Measurements from ENCODE around the gene OSER1. TPM values are rescaled to one million over a fixed set of nuclear protein-coding genes. Genes with fewer than 3 reads are reported as not detected.

Gene OSER1
- total RNA-seq, 1 donor from 2014 or later, result 24.1 TPM

DNA sequence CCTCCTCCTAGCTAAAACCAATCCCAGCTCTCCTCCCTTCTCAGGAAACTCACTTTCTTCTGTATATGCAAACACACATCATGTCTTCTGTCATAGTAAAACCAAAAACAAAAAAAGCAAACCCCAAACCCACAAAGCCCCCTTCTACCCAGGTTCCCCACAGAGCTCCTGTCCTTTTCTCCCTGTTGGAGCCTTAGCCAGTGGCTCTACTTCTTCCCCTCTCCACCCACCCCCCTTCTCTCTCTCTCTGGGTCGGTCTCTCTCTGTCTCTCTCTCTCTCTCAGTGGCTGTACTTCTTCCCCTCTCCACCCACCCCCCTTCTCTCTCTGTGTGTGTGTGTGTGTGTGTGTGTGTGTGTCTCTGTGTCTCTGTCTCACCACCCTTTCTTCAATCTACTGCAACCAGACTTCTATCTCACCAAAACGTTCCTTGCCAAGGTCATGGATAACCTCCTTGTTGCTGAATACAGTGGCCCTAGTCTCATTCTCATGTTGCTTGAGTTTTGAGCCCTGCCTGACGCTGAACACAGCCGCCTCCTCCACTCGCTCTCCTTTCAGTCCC lies 8.7 kb upstream of the OSER1 start:
- no peak overlapping the region for H3K4me3 ChIP-seq (ENCODE audit: low read depth, low read length)
- no peak for DNase-seq (ENCODE audit: low read depth)
- TF ChIP-seq, protein P1, sequence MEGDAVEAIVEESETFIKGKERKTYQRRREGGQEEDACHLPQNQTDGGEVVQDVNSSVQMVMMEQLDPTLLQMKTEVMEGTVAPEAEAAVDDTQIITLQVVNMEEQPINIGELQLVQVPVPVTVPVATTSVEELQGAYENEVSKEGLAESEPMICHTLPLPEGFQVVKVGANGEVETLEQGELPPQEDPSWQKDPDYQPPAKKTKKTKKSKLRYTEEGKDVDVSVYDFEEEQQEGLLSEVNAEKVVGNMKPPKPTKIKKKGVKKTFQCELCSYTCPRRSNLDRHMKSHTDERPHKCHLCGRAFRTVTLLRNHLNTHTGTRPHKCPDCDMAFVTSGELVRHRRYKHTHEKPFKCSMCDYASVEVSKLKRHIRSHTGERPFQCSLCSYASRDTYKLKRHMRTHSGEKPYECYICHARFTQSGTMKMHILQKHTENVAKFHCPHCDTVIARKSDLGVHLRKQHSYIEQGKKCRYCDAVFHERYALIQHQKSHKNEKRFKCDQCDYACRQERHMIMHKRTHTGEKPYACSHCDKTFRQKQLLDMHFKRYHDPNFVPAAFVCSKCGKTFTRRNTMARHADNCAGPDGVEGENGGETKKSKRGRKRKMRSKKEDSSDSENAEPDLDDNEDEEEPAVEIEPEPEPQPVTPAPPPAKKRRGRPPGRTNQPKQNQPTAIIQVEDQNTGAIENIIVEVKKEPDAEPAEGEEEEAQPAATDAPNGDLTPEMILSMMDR (conservative IDR thresholded peaks at IDR 0.05; ENCODE audit: low read depth, low read length), result no peak

- H3K4me3 ChIP-seq (ENCODE audit: low read depth, low read length), result no peak overlapping the region
- TF ChIP-seq, protein P1 (conservative IDR thresholded peaks at IDR 0.05; ENCODE audit: low read depth, low read length), result no peak
- no peak for DNase-seq (ENCODE audit: low read depth)
Measured at GRCh38 chr20:44218446-44218845, 7.9 kb upstream of the OSER1 start.

DNA sequence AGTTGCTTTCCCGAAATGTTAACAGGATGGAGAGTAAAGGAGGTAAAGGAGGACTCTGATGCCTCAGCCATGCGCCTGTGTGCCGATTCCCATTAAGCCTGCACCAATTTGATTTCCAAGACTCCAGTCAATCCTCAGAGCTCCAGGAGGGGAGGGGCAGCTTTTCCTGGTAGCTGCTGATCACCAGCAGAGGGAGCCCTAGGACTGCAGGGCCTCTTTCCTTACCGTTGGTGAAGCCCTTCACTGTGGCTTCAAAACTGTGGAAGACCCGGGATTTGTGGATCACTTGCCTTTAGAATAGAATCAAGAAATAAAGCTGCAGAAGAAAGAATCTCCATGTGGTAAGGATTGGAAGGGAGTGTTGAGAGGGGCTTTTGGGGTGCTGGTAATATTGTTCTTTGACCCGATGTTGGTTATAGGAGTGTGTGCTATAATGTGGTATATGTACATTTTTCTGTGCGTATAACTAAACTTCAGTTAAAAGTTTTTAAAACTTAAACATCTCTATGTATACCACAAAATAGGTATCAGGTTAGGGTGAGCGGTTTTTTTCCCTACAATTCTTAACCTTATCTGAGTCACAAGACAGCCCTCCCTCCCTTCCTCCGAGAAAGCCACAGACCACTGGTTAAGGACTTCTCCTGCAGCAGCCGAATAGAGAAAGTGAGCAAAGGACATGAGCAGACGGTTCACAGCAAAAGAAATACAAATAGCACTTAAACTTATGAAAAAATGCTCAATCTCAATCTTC lies 6.9 kb upstream of the OSER1 start:
- peak overlapping the region; percentile 32 for H3K4me3 ChIP-seq (ENCODE audit: low read depth, low read length)
- TF ChIP-seq, protein P1 (conservative IDR thresholded peaks at IDR 0.05; ENCODE audit: low read depth, low read length), result peak; percentile 100
- no peak for DNase-seq (ENCODE audit: low read depth)

- H3K4me3 ChIP-seq (ENCODE audit: low read depth, low read length), result no peak overlapping the region
- TF ChIP-seq, protein P1 (conservative IDR thresholded peaks at IDR 0.05; ENCODE audit: low read depth, low read length), result peak; percentile 98
- DNase-seq (ENCODE audit: low read depth), result no peak
Measured at GRCh38 chr20:44215125-44215524, 4.6 kb upstream of the OSER1 start.

GRCh38 chr20:44212792-44213191 lies 2.2 kb upstream of the OSER1 start:
- no peak overlapping the region for H3K4me3 ChIP-seq (ENCODE audit: low read depth, low read length)
- no peak for DNase-seq (ENCODE audit: low read depth)
- TF ChIP-seq, protein P1 (conservative IDR thresholded peaks at IDR 0.05; ENCODE audit: low read depth, low read length), result no peak

GRCh38 chr20:44211177-44212039 lies 837 bp upstream of the OSER1 start:
- peak overlapping the region; percentile 89 for H3K4me3 ChIP-seq (ENCODE audit: low read depth, low read length)
- TF ChIP-seq, protein P1 (conservative IDR thresholded peaks at IDR 0.05; ENCODE audit: low read depth, low read length), result no peak
- DNase-seq (ENCODE audit: low read depth), result no peak

Measured in epithelial cell of proximal tubule (primary cell).